Measurements from ENCODE around the gene CHST15.

GRCh38 chr10:124002391-124003069, 90.9 kb downstream of the CHST15 start:
- TF ChIP-seq POLR2A (IDR thresholded peaks at IDR 0.05) (no peak), CTCF (IDR thresholded peaks at IDR 0.05) (no peak)

Measured in adrenal gland (tissue), 5 donors.